MCF 10A (cell line): Measurements from ENCODE around the gene SPNS1. TPM values are rescaled to one million over a fixed set of nuclear protein-coding genes. Genes with fewer than 3 reads are reported as not detected.

Experiments used
- BruUV-seq: library from RNA; stranded (reverse); fragments of 400-500 nt; replicated peaks from 2 replicates; lab custom pipeline; 2021; lab: Mats Ljungman, UMichigan
- CTCF ChIA-PET: fragments of 300-600 bp; sonication (Branson Sonifier 250); formaldehyde crosslinking; extraction: SDS; loops from one replicate; lab custom pipeline; 2021; ENCODE audit warnings: antibody characterized with exemption, inconsistent platforms; lab: Yijun Ruan, JAX
- POLR2A ChIA-PET: fragments of 300-600, 350-650 bp; sonication (Branson Sonifier 250); formaldehyde crosslinking; extraction: SDS; loops from one replicate; lab custom pipeline; 2020; ENCODE audit warnings: antibody characterized with exemption, inconsistent platforms; lab: Yijun Ruan, JAX
- DNase-seq: peaks from one replicate; pipeline ENCODE4 v3.0.0-alpha.2; 2018; ENCODE audit not compliant: unreplicated experiment
- H3K27ac Mint-ChIP-seq: one replicate; pipeline ENCODE4 v1.8.0; 2022; ENCODE audit warnings: mild to moderate bottlenecking, low read depth, mixed read lengths; ENCODE audit not compliant: unreplicated experiment
- H3K27me3 Mint-ChIP-seq: one replicate; pipeline ENCODE4 v1.8.0; 2022; ENCODE audit warnings: mixed read lengths; ENCODE audit not compliant: insufficient read depth, unreplicated experiment
- H3K36me3 Mint-ChIP-seq: one replicate; pipeline ENCODE4 v1.8.0; 2022; ENCODE audit warnings: mild to moderate bottlenecking, moderate library complexity, mixed read lengths; ENCODE audit not compliant: insufficient read depth, unreplicated experiment
- H3K4me1 Mint-ChIP-seq: one replicate; pipeline ENCODE4 v1.8.0; 2022; ENCODE audit warnings: mixed read lengths; ENCODE audit not compliant: insufficient read depth, unreplicated experiment
- H3K4me3 Mint-ChIP-seq: one replicate; pipeline ENCODE4 v1.8.0; 2022; ENCODE audit warnings: mild to moderate bottlenecking, moderate library complexity, mixed read lengths; ENCODE audit not compliant: unreplicated experiment
- H3K9me3 Mint-ChIP-seq: one replicate; pipeline ENCODE4 v1.8.0; 2022; ENCODE audit warnings: mixed read lengths; ENCODE audit not compliant: unreplicated experiment
- intact Hi-C: fragments of 100-400 bp; cut with micrococcal nuclease; formaldehyde crosslinking; loops from 2 replicates; pipeline ENCODE4 v1.14.1; 2022
- total RNA-seq: library from RNA; stranded (reverse); gene quantifications from 2 replicates; pipeline ENCODE4 v1.2.3, GENCODE V29; 2022
- TF ChIP-seq, protein P1 (sequence below): fragments of 200-600 bp; IDR thresholded peaks from one replicate; pipeline ENCODE4 v1.8.0; 2022; ENCODE audit warnings: antibody characterized with exemption, mild to moderate bottlenecking; ENCODE audit not compliant: unreplicated experiment

SPNS1 gene
- total RNA-seq, 1 experiment from 2014 or later, result 25.2 TPM

DNA sequence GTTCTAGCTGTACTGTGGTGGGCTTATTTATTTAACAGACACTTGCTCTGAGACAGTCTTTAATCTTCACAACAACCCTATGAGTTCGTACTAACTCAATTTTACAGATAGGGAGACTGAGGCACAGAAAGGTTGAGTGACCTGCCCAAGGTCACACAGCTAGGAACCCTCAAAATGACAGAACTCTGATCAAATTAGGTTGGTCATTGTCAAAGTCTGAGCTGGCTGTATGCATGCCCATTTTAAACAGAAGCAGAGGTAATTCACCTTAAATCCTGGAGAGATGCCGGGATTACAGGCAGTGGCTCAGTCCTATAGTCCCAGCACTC is 35.2 kb downstream of the SPNS1 start:
- Mint-ChIP-seq H3K36me3 (no peaks in the 10 kb centered on the region), H3K4me3 (no peak overlapping the region), H3K9me3 (no peaks in the 10 kb centered on the region), H3K4me1 (peaks cover 11% of the 10 kb centered on the region), H3K27me3 (peaks cover 9% of the 10 kb centered on the region), H3K27ac (no peak overlapping the region)
- ChIA-PET POLR2A (no interaction called here), CTCF (interaction anchor here (2.1 kb wide), 1 partner anchor 32 kb away, joined by 5 read pairs; no protein-coding TSS in a partner anchor)
- no TSS peak for BruUV-seq
- TF ChIP-seq, protein P1, sequence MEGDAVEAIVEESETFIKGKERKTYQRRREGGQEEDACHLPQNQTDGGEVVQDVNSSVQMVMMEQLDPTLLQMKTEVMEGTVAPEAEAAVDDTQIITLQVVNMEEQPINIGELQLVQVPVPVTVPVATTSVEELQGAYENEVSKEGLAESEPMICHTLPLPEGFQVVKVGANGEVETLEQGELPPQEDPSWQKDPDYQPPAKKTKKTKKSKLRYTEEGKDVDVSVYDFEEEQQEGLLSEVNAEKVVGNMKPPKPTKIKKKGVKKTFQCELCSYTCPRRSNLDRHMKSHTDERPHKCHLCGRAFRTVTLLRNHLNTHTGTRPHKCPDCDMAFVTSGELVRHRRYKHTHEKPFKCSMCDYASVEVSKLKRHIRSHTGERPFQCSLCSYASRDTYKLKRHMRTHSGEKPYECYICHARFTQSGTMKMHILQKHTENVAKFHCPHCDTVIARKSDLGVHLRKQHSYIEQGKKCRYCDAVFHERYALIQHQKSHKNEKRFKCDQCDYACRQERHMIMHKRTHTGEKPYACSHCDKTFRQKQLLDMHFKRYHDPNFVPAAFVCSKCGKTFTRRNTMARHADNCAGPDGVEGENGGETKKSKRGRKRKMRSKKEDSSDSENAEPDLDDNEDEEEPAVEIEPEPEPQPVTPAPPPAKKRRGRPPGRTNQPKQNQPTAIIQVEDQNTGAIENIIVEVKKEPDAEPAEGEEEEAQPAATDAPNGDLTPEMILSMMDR, result no peak
- intact Hi-C loops, result no loop called here
- DNase-seq, result no peak

- no TSS peak for BruUV-seq
- TF ChIP-seq, protein P1, result no peak
- H3K27ac Mint-ChIP-seq, result no peak overlapping the region
- intact Hi-C loops, result no loop called here
- H3K27me3 Mint-ChIP-seq, result no peaks in the 10 kb centered on the region
- no peak for DNase-seq
- ChIA-PET POLR2A (no interaction called here), CTCF (interaction anchor here (1.1 to 2.1 kb wide), 2 partner anchors 21 to 33 kb away, joined by 3 to 5 read pairs; no protein-coding TSS in a partner anchor)
- H3K4me3 Mint-ChIP-seq, result no peak overlapping the region
- no peaks in the 10 kb centered on the region for H3K36me3 Mint-ChIP-seq
- H3K9me3 Mint-ChIP-seq, result no peaks in the 10 kb centered on the region
- peaks cover 11% of the 10 kb centered on the region for H3K4me1 Mint-ChIP-seq
Observed at GRCh38 chr16:29011112-29011511, 36.5 kb downstream of the SPNS1 start.

- Mint-ChIP-seq H3K9me3 (no peaks in the 10 kb centered on the region), H3K27me3 (no peaks in the 10 kb centered on the region), H3K36me3 (no peaks in the 10 kb centered on the region), H3K4me3 (no peak overlapping the region), H3K27ac (no peak overlapping the region), H3K4me1 (peaks cover 11% of the 10 kb centered on the region)
- POLR2A ChIA-PET, result no interaction called here
- intact Hi-C loops, result no loop called here
- TF ChIP-seq, protein P1, result no peak
- DNase-seq, result no peak
- CTCF ChIA-PET, result interaction anchor here (2.1 kb wide), 1 partner anchor 34 kb away, joined by 5 read pairs; no protein-coding TSS in a partner anchor
- no TSS peak for BruUV-seq
Observed at GRCh38 chr16:29011851-29012250, 37.3 kb downstream of the SPNS1 start.

- Mint-ChIP-seq H3K4me1 (peaks cover 8% of the 10 kb centered on the region), H3K27ac (no peak overlapping the region), H3K27me3 (no peaks in the 10 kb centered on the region), H3K36me3 (no peaks in the 10 kb centered on the region), H3K4me3 (no peak overlapping the region), H3K9me3 (no peaks in the 10 kb centered on the region)
- no TSS peak for BruUV-seq
- intact Hi-C loops, result no loop called here
- DNase-seq, result no peak
- CTCF ChIA-PET, result no interaction called here
- TF ChIP-seq, protein P1, result no peak
- POLR2A ChIA-PET, result no interaction called here
Observed at GRCh38 chr16:29012913-29013553, 38.5 kb downstream of the SPNS1 start.
